GM21619 (cell line): ENCODE data around the gene CTNND1.
"Not testable (repeated sequence)": the region's sequence is repeated elsewhere in the genome, so short reads cannot be mapped to it uniquely, and the experiment has no call there.

ENCODE experiments used
- ATAC-seq: cut with Tn5 transposase; IDR thresholded peaks from one replicate; pipeline ENCODE4 v1.9.1; 2021; ENCODE audit not compliant: unreplicated experiment

The CTNND1 gene, protein sequence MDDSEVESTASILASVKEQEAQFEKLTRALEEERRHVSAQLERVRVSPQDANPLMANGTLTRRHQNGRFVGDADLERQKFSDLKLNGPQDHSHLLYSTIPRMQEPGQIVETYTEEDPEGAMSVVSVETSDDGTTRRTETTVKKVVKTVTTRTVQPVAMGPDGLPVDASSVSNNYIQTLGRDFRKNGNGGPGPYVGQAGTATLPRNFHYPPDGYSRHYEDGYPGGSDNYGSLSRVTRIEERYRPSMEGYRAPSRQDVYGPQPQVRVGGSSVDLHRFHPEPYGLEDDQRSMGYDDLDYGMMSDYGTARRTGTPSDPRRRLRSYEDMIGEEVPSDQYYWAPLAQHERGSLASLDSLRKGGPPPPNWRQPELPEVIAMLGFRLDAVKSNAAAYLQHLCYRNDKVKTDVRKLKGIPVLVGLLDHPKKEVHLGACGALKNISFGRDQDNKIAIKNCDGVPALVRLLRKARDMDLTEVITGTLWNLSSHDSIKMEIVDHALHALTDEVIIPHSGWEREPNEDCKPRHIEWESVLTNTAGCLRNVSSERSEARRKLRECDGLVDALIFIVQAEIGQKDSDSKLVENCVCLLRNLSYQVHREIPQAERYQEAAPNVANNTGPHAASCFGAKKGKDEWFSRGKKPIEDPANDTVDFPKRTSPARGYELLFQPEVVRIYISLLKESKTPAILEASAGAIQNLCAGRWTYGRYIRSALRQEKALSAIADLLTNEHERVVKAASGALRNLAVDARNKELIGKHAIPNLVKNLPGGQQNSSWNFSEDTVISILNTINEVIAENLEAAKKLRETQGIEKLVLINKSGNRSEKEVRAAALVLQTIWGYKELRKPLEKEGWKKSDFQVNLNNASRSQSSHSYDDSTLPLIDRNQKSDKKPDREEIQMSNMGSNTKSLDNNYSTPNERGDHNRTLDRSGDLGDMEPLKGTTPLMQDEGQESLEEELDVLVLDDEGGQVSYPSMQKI

DNA sequence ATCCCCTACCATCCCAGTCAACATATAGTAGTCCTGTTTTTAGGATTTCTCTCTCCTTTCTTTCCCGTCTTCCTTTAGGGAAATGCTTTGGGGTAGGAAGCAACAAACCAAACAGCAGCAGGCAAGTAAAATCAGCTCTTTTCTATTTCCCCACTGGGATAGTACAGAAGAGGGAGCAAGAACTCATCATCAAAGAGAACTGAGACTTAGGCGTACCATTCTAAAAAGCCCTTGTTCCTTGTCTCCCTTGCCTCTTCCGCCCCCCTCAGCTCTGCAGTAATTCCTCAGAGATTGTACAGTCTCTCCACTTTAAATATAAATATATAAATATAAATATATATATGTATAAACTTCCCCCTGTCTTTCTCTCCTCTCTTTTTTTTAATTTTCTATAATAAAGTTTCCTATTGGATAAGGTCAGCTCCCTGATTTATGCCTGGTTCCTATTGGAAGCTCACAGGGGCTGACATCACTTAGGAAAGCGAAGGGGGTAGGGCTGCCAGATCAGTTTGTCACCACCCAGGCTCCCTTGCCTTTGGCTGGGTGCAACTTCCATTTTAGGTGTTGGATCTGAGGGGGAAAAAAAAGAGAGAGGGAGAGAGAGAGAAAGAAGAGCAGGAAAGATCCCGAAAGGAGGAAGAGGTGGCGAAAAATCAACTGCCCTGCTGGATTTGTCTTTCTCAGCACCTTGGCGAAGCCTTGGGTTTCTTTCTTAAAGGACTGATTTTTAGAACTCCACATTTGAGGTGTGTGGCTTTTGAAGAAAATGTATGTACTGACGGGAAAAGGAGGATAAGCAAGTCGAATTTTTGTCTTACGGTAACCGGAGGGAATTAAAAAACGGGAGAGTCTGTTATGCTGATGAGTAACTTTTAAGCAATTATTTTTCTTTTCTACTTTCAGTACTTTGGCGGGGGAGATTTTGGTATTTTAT, at the start of gene CTNND1:
TSS of gene CTNND1 (plus strand) at position 502 of the 934 bp plus-strand sequence. CDS start 29,677 bp downstream, outside the sequence.
- peak; percentile 82 for ATAC-seq

DNA sequence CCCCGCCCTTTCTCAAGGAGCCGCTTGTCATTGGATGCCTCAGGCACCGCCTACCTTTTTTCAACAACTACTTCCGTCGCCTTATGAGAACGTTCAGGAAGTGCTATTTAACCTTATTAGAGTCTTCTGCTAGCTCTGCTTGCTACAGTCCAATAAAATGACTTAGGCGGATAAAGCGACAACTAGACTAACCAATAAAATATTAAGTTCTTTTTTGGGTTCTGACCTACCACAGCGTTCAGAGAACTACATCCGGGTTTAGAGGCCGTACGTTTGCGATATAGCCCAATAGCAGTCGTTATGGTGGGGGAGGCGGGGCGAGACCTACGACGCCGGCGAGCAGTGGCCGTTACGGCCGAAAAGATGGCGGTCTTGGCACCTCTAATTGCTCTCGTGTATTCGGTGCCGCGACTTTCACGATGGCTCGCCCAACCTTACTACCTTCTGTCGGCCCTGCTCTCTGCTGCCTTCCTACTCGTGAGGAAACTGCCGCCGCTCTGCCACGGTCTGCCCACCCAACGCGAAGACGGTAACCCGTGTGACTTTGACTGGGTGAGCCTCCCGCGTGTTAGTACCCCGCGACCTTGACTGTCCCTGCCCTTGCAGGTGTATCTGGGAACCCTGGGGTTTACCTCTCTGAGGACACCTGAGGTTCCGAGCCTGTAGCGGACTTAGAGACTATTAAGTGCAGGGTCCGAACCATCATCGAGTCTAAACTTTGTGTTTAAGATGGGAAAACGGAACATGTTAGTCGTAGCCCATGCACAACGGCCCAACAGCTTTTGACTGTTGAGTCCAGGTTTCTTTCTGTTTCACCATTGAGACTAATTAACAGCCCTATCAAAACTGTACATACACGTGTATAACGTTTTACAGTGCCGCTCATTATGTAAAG, 49.1 kb upstream of the CTNND1 start, which contains the start of gene TMX2:
TSS of gene TMX2 (plus strand) at position 338 of the 895 bp plus-strand sequence. CDS start at position 364, 26 bp downstream.
- peak; percentile 91 for ATAC-seq

DNA sequence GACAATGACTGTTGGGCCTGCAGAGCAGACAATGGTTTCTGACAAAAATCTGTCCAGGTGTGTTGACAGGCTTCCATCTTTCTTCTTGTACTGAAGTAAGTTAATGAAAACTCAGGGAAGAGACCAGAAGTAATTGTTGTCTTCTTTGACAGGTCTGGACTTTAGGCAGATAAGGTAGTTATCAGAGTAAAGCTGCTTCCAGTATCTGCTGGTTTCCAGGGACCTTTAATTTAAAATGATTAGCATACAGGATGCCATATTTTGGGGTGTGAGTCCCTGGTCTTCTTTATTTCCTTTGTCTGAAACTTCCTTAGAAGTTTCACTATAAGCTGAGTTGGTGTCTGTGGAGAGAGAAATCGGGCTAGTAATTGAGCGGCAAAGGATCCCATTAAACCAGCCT, 47.8 kb upstream of the CTNND1 start:
- ATAC-seq = no peak

DNA sequence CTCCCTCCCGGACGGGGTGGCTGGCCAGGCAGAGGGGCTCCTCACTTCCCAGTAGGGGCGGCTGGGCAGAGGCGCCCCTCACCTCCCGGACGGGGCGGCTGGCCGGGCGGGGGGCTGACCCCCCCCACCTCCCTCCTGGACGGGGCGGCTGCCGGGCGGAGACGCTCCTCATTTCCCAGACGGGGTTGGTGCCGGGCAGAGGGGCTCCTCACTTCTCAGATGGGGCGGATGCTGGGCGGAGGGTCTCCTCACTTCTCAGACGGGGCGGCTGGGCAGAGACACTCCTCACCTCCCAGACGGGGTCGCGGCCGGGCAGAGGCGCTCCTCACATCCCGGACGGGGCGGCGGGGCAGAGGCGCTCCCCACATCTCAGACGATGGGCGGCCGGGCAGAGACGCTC, 44.9 kb upstream of the CTNND1 start:
- ATAC-seq = not testable (repeated sequence)

DNA sequence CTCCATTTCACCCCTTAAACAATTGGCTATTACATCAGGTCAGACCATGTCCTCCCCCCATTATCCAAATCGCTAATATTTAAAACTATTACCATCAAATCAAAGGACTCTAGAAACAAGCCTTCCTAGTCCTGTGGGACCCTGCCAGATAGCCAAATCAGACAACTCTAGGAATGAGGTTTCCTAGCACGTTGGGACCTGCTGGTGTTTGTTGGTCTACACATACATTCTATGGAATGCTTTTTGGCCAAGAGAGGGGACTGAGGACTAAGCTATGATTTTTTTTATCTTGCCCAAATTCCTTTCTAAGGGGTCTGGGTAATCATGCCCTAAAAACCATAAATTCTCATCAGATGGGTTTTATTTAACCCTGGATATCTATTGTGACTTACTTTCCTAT, 34.4 kb upstream of the CTNND1 start:
- no peak for ATAC-seq

DNA sequence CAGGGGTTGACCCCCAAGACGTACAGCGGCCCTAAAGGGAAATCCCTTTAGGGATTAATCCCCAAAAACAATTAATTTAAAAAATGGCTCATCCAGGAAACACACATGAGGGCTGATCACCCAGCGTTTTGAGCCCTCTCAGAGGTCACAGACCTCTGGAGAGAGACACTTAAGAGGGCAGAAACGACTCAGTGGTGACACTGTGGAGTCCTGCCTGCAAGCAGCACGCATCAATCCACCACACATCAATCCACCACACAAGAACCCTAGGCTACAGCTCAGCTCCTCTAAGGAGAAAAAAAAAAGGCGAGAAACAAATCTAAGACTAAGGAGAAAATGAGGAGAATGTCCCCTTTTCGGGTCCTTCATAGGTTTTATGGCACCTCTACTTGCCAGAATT, 32.8 kb upstream of the CTNND1 start:
- no peak for ATAC-seq

DNA sequence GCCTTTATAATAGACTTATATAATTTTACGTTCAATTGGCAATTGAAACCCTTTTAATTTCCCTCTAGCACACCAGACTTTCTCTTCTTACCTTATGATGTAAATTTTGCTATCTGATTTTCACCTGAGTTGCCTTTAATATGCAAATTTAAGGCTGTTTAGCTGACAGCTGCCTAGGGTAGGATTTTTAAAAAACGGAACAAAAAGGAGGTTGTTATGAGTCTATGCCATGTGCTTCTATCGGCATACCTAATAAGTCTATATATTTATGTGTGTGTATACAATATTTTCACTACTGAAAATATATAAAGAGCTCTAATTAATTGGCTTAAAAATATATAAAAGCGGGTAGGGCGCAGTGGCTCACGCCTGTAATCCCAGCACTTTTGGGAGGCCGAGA, 32.1 kb upstream of the CTNND1 start:
- no peak for ATAC-seq

DNA sequence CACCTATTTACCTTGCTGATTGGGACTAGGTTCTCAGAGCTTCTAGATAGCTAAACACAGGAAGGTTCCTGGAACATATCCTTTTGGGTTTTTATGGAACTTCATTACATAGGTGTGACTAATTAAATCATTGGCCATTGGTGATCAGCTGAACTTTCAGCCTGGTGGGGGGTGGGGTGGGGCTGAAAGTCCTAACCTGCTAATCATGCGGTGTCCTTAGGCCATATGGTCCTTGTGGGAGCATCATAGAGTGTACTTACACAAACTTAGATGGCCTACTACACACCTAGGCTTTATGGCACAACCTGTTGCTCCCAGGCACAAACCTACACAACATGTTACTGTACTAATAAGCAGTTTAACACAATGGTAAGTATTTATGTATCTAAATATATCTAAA, 28.9 kb upstream of the CTNND1 start:
- ATAC-seq = no peak

DNA sequence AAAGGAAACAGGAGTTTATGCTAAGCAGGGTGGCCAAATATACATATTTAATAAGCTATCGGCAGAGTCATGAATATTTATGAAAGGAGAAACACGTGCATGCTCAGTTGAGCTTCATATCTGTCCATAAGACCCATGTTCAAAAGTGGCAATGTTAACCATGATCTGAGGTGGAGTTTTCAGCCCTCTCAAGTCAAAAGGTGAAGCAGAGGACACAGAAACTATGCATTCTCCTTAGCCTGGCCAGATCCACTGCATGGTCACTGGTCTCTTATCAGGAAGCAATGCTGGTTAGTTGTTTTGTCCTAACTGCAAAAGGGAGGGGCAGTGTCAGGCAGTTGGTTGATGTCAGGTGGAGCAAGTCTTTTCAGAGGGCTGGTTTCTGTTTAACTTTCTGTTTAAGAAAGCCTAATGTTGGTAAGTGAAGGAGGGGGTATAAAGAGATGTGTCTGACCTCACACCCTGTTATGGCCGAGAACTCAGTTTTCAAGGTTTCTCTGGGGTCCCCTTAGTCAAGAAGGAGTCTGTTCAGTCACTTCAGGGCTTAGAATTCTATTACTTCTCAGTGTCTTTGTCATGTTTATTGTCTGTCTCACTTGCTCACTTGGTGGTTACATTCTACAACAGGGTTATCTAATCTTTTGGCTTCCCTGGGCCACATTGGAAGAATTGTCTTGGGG, 25.8 kb upstream of the CTNND1 start:
- ATAC-seq = no peak

DNA sequence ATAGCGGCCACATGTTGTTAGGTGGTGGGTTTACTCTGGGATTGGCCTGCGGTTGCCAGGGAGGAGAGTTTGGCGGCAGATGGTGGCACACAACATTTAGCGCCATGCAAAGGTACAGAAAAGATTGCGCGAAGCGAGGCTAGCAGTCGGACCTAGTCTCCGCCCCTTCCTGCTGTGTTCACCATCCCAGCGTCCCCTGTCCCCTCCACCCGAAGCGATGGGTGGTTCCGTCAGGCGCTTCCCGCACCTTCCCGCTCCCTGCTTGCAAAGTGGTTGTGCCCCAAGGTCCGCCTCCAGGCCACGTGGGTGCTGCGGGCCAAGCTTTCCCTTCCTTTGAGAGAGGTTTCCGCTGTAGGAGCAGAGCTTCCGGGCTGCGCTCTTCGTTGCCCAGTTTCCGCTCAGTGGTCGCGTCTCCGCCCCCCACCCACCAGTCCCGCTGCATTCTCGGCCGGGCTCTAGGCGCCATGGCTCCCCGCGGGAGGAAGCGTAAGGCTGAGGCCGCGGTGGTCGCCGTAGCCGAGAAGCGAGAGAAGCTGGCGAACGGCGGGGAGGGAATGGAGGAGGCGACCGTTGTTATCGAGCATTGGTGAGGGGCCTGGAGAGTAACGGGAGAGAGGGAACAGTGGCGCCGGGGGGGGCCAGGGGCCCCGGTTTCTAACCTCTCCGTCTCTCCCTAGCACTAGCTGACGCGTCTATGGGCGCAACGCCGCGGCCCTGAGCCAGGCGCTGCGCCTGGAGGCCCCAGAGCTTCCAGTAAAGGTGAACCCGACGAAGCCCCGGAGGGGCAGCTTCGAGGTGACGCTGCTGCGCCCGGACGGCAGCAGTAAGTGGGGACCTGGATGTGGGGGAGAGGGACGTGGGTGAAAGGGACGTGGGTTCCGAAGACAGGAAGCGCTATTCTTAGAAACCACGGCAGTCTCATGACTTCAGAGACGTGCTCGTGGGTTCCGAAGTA, 20.2 kb upstream of the CTNND1 start, which contains the start of gene SELENOH:
TSS of gene SELENOH (plus strand) at position 360 of the 955 bp plus-strand sequence. CDS start at position 465, 105 bp downstream.
- ATAC-seq = peak; percentile 91

DNA sequence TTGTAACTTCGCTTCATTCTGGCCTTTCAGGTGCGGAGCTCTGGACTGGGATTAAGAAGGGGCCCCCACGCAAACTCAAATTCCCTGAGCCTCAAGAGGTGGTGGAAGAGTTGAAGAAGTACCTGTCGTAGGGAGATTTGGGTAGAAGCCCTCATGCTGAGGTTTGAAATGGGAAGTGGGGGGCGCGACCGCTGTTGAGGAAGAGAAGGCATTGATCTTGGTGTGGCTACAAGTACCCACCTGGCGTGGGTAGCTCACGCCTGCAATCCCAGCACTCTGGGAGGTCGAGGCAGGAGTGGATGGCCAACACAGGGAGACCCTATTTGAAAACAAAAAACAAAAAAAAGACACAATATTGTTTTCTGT, 19.5 kb upstream of the CTNND1 start:
- no peak for ATAC-seq

DNA sequence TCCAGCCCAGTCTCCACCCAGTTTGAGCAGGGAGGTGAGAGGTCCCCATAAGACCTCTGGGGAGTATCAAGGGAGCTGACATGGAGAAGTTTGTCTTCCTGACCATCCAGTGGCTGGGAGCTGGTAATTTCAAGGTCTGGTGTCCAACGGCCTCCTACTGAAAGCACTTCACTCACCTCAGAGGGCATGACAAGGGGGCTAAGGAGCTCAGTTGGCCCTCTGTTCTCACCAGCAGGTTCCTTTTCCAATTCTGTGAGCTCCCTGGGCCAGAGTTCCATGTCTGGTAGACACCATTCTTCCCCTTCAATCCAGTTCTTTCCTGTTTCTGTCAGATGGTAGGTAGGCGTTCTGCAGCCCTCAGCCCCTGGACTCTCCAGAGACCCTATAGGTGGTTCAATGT, 17.2 kb upstream of the CTNND1 start:
- no peak for ATAC-seq

DNA sequence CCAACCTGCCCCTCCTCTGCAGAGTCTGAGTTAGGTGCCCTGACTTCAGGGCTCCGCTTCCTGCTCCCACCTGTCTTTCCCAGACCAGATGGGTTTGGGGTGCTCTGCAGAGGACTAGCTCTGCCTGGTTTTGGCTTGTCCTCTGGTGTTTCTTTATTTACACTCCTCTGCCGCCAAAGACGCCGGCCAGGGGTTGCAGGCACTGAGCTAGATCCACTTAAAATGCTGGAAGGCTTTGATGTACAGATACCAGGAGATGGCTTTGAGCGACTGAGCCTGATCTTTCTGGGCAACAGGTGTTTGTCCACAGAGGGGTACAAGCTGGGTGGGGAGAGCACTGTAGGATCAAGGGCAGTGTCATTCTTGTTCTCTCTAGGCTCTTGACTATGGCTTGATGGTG, 16.4 kb upstream of the CTNND1 start:
- ATAC-seq = no peak

DNA sequence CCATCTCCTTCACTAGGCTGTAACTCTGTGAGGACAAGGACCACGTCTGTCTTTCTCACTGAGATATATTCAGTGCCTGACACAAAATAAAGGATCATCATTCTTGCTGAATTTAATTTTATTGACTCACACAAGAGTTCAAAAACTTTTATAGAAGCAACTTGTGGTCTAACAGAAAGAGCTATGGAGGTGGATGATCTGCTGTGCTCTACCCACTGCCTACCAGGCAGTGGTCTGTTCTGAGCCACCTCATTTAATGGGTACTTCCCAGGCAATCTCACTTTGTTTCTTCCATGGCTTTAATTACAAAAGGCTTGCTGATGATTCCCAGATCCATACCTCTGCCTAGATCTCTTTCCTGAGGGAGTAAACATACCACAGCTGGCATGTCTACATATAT, 14.7 kb upstream of the CTNND1 start:
- ATAC-seq = no peak

DNA sequence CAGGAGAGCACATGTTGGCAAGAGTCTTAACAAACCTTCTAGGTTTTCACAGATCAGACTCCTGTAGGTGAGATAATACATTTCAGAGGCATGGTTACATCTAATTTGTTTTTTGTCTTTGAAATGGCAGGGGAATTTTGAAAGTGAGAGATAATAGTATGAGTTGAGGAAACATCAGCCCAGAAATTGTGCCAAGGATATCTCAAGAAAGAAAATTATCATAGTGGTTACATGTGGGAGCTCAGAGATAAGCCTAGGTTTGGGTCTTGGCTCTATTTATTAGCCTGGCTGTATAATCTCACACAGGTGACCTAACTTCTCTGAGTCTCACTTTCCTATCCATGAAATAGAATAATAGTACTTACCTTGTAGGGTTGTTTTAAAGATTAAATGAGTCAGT, 10.4 kb upstream of the CTNND1 start:
- no peak for ATAC-seq

DNA sequence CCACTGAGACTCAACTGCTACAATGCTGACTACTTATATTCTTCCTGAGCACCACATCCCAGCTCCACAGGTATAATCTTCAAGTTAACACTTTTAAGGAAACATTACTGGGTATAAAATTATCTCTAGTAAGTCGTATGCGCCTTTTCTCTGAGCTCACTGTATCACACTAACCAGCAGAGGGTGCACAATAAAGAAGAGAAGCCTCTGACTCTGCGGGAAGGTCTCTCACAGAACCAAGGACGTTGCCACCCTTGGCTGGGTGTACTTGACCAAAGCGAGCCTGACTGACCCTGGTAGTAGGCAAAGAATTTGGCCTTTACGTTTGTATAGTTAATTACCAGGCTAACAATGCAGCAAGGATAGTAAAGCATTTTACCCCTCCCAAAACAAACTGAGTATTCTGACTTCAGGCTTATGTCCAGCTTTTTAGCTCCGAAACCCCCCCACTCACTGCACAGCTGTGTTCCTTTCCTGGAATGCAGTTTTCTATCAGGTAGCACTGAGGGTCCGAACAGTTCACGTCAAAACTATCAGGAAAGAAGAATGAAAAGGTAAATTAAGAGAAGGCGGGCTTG, 9.8 kb upstream of the CTNND1 start, which contains the start of gene BTBD18:
TSS of gene BTBD18 (minus strand) at position 144 of the 578 bp plus-strand sequence. CDS start 631 bp downstream, outside the sequence.
- no peak for ATAC-seq

DNA sequence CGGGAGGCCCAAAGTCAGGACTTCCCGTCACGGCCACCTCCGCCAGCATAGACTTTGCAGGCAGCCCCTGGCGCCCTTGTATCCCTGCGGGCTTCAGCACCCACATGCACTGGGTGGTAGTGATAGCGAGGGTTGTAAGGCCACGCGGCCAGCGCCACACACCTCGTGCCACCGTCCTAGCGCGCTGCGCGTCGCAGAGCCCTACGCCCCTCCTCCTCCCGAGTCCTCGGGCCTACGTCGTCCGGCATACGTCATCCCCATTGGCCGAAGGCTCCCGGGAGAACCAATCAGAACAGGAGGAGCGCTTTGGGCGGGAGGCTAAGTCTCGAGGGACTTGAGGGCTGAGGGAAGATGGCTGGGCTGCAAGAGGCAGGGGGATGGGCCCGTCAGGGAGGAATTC, 8.6 kb upstream of the CTNND1 start:
- ATAC-seq = no peak
